HCT116 (cell line): ENCODE data around the gene MMP15. TPM values are rescaled to one million over a fixed set of nuclear protein-coding genes. Genes with fewer than 3 reads are reported as not detected.
A peak's percentile ranks its signal among the peaks of the same experiment; 100 is the strongest.

Source experiments
- ATAC-seq: fragments of 200-7000 bp; cut with Tn5 transposase; 2 replicates; pipeline ENCODE4 v1.9.1; 2020; ENCODE audit warnings: mild to moderate bottlenecking, moderate library complexity
- BruUV-seq: library from RNA; stranded (reverse); fragments of 400-500 nt; replicated peaks from 2 replicates; lab custom pipeline; 2021; lab: Mats Ljungman, UMichigan
- CTCF ChIA-PET: fragments of 300-600 bp; sonication (Branson Sonifier 250); formaldehyde crosslinking; loops from one replicate; lab custom pipeline; 2021; ENCODE audit warnings: antibody characterized with exemption; lab: Charles Lee
- POLR2A ChIA-PET: fragments of 300-600, 350-600 bp; sonication (Branson Sonifier 250); formaldehyde crosslinking; loops from one replicate; lab custom pipeline; 2021; ENCODE audit warnings: antibody characterized with exemption; lab: Charles Lee
- RAD21 ChIA-PET, 2 experiments: fragments of 300-600 bp; sonication (Branson Sonifier 250); formaldehyde crosslinking; loops; one replicate each; lab custom pipeline; 2023; ENCODE audit warnings: low total read pairs in 2 of 2; ENCODE audit not compliant: uncharacterized antibody in 2 of 2, unreplicated experiment in 2 of 2, low non-redundant PET in 1 of 2; lab: Charles Lee
- DNase-seq: peaks from one replicate; pipeline ENCODE4 v3.0.0-alpha.2; 2010; ENCODE audit warnings: low read depth, low spot score
- H2AFZ ChIP-seq: fragments of 200-600 bp; shearing (Covaris generic), sonication (generic); 2 replicates; pipeline ENCODE4 v1.6.1; 2017; ENCODE audit warnings: low read depth, mixed run types, mixed read lengths, antibody characterized with exemption, low read length; ENCODE audit not compliant: poor library complexity, severe bottlenecking
- H3K27ac ChIP-seq: 2 replicates; pipeline ENCODE4 v1.5.1; 2012; ENCODE audit warnings: low read depth, low read length
- H3K27me3 ChIP-seq: fragments of 200-600 bp; sonication (generic); 2 replicates; pipeline ENCODE4 v1.6.1; 2016; ENCODE audit warnings: mixed run types, low read length, mixed read lengths; ENCODE audit not compliant: insufficient read depth
- H3K36me3 ChIP-seq, 2 experiments: fragments of 200-500 bp in 1 of 2; fragments of 200-600 bp in 1 of 2; sonication (Bioruptor generic) in 1 of 2; sonication (generic) in 1 of 2; 2 replicates each; pipeline versions ENCODE4 v1.5.1 to v1.6.1; 2014 to 2016; ENCODE audit warnings: low read length in 2 of 2, inconsistent platforms in 1 of 2, mixed read lengths in 1 of 2, mixed run types in 1 of 2; ENCODE audit not compliant: insufficient read depth in 2 of 2, control insufficient read depth in 1 of 2
- H3K4me1 ChIP-seq, 2 experiments: fragments of 200-600 bp in 1 of 2; sonication (generic) in 1 of 2; 2 replicates each; pipeline versions ENCODE4 v1.5.1 to v1.6.1; 2012 to 2017; ENCODE audit warnings: low read length in 2 of 2, inconsistent platforms in 1 of 2, mild to moderate bottlenecking in 1 of 2, mixed read lengths in 1 of 2, mixed run types in 1 of 2, moderate library complexity in 1 of 2; ENCODE audit not compliant: insufficient read depth in 2 of 2, control insufficient read depth in 1 of 2
- H3K4me2 ChIP-seq: fragments of 200-600 bp; sonication (generic); 2 replicates; pipeline ENCODE4 v1.6.1; 2017; ENCODE audit warnings: mixed run types, low read length, mixed read lengths
- H3K4me3 ChIP-seq, 2 experiments: fragments of 200-600 bp in 1 of 2; sonication (generic) in 1 of 2; replicated peaks in 1 of 2; 2 replicates each; pipeline ENCODE4 v1.5.1; 2011 to 2016; ENCODE audit warnings: low read length in 2 of 2, control low read depth in 1 of 2, low read depth in 1 of 2, mild to moderate bottlenecking in 1 of 2, mixed read lengths in 1 of 2, mixed run types in 1 of 2
- H3K79me2 ChIP-seq: fragments of 200-600 bp; sonication (generic); 2 replicates; pipeline ENCODE4 v1.6.1; 2017; ENCODE audit warnings: mild to moderate bottlenecking, mixed run types, low read length, moderate library complexity, mixed read lengths; ENCODE audit not compliant: insufficient read depth
- H3K9ac ChIP-seq: fragments of 200-600 bp; sonication (generic); 2 replicates; pipeline ENCODE4 v1.6.1; 2016; ENCODE audit warnings: low read length, mixed read lengths
- H3K9me2 ChIP-seq: fragments of 200-600 bp; sonication (generic), shearing (Covaris generic); 2 replicates; pipeline ENCODE4 v1.6.1; 2017; ENCODE audit warnings: mixed run types, mild to moderate bottlenecking, moderate library complexity; ENCODE audit not compliant: insufficient read depth
- H3K9me3 ChIP-seq, 2 experiments: fragments of 200-500 bp in 1 of 2; fragments of 200-600 bp in 1 of 2; sonication (Bioruptor generic) in 1 of 2; sonication (generic) in 1 of 2; 2 replicates each; pipeline ENCODE4 v1.6.1; 2014 to 2017; ENCODE audit warnings: low read length in 2 of 2, mixed read lengths in 2 of 2, inconsistent platforms in 1 of 2, low read depth in 1 of 2, mild to moderate bottlenecking in 1 of 2, mixed run types in 1 of 2, moderate library complexity in 1 of 2; ENCODE audit not compliant: control insufficient read depth in 1 of 2, insufficient read depth in 1 of 2
- H4K20me1 ChIP-seq: fragments of 200-600 bp; sonication (generic), shearing (Covaris generic); 2 replicates; pipeline ENCODE4 v1.6.1; 2017; ENCODE audit warnings: mixed run types, mild to moderate bottlenecking, moderate library complexity; ENCODE audit not compliant: insufficient read depth
- CBX3 ChIP-seq: IDR thresholded peaks from 2 replicates; pipeline ENCODE4 v1.6.1; 2012; ENCODE audit warnings: low read depth
- CEBPB ChIP-seq: IDR thresholded peaks from 2 replicates; pipeline ENCODE4 v1.6.1; 2012; ENCODE audit warnings: low read depth
- EGR1 ChIP-seq: IDR thresholded peaks from 2 replicates; pipeline ENCODE4 v1.6.1; 2012; ENCODE audit warnings: low read depth
- ELF1 ChIP-seq: IDR thresholded peaks from 2 replicates; pipeline ENCODE4 v1.6.1; 2012; ENCODE audit warnings: low read depth, borderline replicate concordance
- EZH2 ChIP-seq: fragments of 200-600 bp; sonication (generic); IDR thresholded peaks from 2 replicates; pipeline ENCODE4 v1.6.1; 2017; ENCODE audit warnings: antibody characterized with exemption, mixed run types
- EZH2phosphoT487 ChIP-seq: fragments of 200-600 bp; IDR thresholded peaks from 2 replicates; pipeline ENCODE4 v1.6.1; 2018; ENCODE audit warnings: antibody characterized with exemption, borderline replicate concordance
- FOSL1 ChIP-seq: IDR thresholded peaks from 2 replicates; pipeline ENCODE4 v1.6.1; 2012; ENCODE audit warnings: low read depth
- JUND ChIP-seq: IDR thresholded peaks from 2 replicates; pipeline ENCODE4 v1.6.1; 2012
- MAX ChIP-seq: IDR thresholded peaks from 2 replicates; pipeline ENCODE4 v1.6.1; 2012
- POLR2AphosphoS5 ChIP-seq: IDR thresholded peaks from 2 replicates; pipeline ENCODE4 v1.6.1; 2011; ENCODE audit warnings: mild to moderate bottlenecking, low read depth, low read length, moderate library complexity
- RAD21 ChIP-seq: IDR thresholded peaks from 2 replicates; pipeline ENCODE4 v1.6.1; 2012; ENCODE audit warnings: low read depth, mild to moderate bottlenecking
- REST ChIP-seq: IDR thresholded peaks from 2 replicates; pipeline ENCODE4 v1.6.1; 2012; ENCODE audit warnings: low read depth
- SIN3A ChIP-seq: IDR thresholded peaks from 2 replicates; pipeline ENCODE4 v1.6.1; 2012; ENCODE audit warnings: low read depth
- SP1 ChIP-seq: IDR thresholded peaks from 2 replicates; pipeline ENCODE4 v1.6.1; 2012; ENCODE audit warnings: low read depth
- SRF ChIP-seq: IDR thresholded peaks from 2 replicates; pipeline ENCODE4 v1.6.1; 2012; ENCODE audit warnings: low read depth
- TCF7L2 ChIP-seq: IDR thresholded peaks from 2 replicates; pipeline ENCODE4 v1.7.0; 2011; ENCODE audit warnings: borderline replicate concordance, inconsistent platforms; ENCODE audit not compliant: insufficient read depth, insufficient read length; ENCODE audit errors: extremely low read depth
- YY1 ChIP-seq: IDR thresholded peaks from 2 replicates; pipeline ENCODE4 v1.6.1; 2011; ENCODE audit warnings: low read length, low read depth, moderate library complexity, mild to moderate bottlenecking; ENCODE audit not compliant: insufficient replicate concordance; ENCODE audit errors: extremely low read depth
- ZFX ChIP-seq: fragments of 450-650 bp; IDR thresholded peaks from 2 replicates; pipeline ENCODE4 v1.6.1; 2017
- intact Hi-C: fragments of 100-400 bp; cut with micrococcal nuclease; formaldehyde crosslinking; loops from 2 replicates; pipeline ENCODE4 v1.10.0; 2022
- total RNA-seq: library from RNA; stranded (reverse); gene quantifications from one replicate; pipeline ENCODE4 v1.2.1, GENCODE V29; 2021; ENCODE audit not compliant: unreplicated experiment
- TF ChIP-seq, protein P1 (sequence below): IDR thresholded peaks from 2 replicates; pipeline ENCODE4 v1.6.1; 2012
- TF ChIP-seq, protein P2 (sequence below), 3 experiments: fragments of 200-600 bp in 1 of 3; sonication (generic) in 1 of 3; IDR thresholded peaks in 2 of 3; conservative IDR thresholded peaks in 1 of 3; 2 replicates each; pipeline ENCODE4 v1.5.1; 2012 to 2017; ENCODE audit warnings: low read depth in 2 of 3, low read length in 2 of 3, antibody characterized with exemption in 1 of 3, borderline replicate concordance in 1 of 3, control low read depth in 1 of 3, mild to moderate bottlenecking in 1 of 3, mixed read lengths in 1 of 3, mixed run types in 1 of 3, moderate library complexity in 1 of 3; ENCODE audit not compliant: insufficient read depth in 1 of 3

Gene MMP15
- total RNA-seq, 1 experiment from 2014 or later: 38.5 TPM

- Histone ChIP-seq H2AFZ (no peak overlapping the region), H3K4me1 (peaks cover 17 to 26% of the 10 kb centered on the region in 2 experiments; a peak in 3 of 4 replicates), H3K9ac (no peak overlapping the region), H3K9me2 (no peaks in the 10 kb centered on the region), H3K27me3 (no peaks in the 10 kb centered on the region), H3K36me3 (no peaks in the 10 kb centered on the region; a peak in 1 of 4 replicates), H3K27ac (0 out of 2 replicates have a peak overlapping the region, but pooled peaks have one; percentile 1), H3K4me2 (no peak overlapping the region), H3K9me3 (no peaks in the 10 kb centered on the region), H3K79me2 (no peaks in the 10 kb centered on the region), H3K4me3 (no peak overlapping the region), H4K20me1 (no peaks in the 10 kb centered on the region)
- no peak for ATAC-seq
- POLR2A ChIA-PET: no interaction called here
- CTCF ChIA-PET: interaction anchor here (0.9 kb wide), 1 partner anchor 102 kb away, joined by 4 read pairs; no protein-coding TSS in a partner anchor
- RAD21 ChIA-PET: no interaction called here
- TF ChIP-seq ELF1: no peak
- TF ChIP-seq CEBPB: no peak
- no peak for TF ChIP-seq MAX
- TF ChIP-seq JUND: no peak
- no peak for TF ChIP-seq CBX3
- no peak for TF ChIP-seq TCF7L2
- no peak for TF ChIP-seq ZFX
- TF ChIP-seq SP1: no peak
- TF ChIP-seq, protein P1, sequence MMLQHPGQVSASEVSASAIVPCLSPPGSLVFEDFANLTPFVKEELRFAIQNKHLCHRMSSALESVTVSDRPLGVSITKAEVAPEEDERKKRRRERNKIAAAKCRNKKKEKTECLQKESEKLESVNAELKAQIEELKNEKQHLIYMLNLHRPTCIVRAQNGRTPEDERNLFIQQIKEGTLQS: no peak
- TF ChIP-seq EGR1: no peak
- TF ChIP-seq REST: no peak
- no peak for TF ChIP-seq EZH2phosphoT487
- TF ChIP-seq SIN3A: no peak
- TF ChIP-seq POLR2AphosphoS5: no peak
- TF ChIP-seq SRF: no peak
- TF ChIP-seq EZH2: no peak
- TF ChIP-seq YY1: no peak
- no peak for TF ChIP-seq FOSL1
- TF ChIP-seq RAD21: no peak
- TF ChIP-seq, protein P2, sequence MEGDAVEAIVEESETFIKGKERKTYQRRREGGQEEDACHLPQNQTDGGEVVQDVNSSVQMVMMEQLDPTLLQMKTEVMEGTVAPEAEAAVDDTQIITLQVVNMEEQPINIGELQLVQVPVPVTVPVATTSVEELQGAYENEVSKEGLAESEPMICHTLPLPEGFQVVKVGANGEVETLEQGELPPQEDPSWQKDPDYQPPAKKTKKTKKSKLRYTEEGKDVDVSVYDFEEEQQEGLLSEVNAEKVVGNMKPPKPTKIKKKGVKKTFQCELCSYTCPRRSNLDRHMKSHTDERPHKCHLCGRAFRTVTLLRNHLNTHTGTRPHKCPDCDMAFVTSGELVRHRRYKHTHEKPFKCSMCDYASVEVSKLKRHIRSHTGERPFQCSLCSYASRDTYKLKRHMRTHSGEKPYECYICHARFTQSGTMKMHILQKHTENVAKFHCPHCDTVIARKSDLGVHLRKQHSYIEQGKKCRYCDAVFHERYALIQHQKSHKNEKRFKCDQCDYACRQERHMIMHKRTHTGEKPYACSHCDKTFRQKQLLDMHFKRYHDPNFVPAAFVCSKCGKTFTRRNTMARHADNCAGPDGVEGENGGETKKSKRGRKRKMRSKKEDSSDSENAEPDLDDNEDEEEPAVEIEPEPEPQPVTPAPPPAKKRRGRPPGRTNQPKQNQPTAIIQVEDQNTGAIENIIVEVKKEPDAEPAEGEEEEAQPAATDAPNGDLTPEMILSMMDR (IDR thresholded peaks at IDR 0.05 in 2 of 3, conservative IDR thresholded peaks at IDR 0.05 in 1 of 3; ENCODE audit: borderline replicate concordance in 1 of 3, insufficient read depth in 1 of 3, low read depth in 2 of 3, low read length in 2 of 3): no peak
- intact Hi-C loops: loop anchor here (1.0 to 10.0 kb wide), 6 partner anchors 102 to 737 kb away; partner anchors contain the start of gene CSNK2A2
- BruUV-seq: no TSS peak
- no peak for DNase-seq
Measured at GRCh38 chr16:58019866-58020538, 5.6 kb upstream of the MMP15 start.
